Fibroblast of lung (primary cell): ENCODE measurements around the gene RASGEF1C. TPM values are rescaled to one million over a fixed set of nuclear protein-coding genes. Genes with fewer than 3 reads are reported as not detected.

ENCODE experiments used
- DNase-seq, 2 donors: peaks; one replicate each; pipeline versions ENCODE4 v3.0.0 to v3.0.0-alpha.2; 2010; ENCODE audit warnings: low read depth in 2 of 2
- H2AFZ ChIP-seq: 2 replicates; pipeline ENCODE4 v1.5.1; 2012; ENCODE audit warnings: low read length, control low read depth, inconsistent platforms
- H3K27ac ChIP-seq: 2 replicates; pipeline ENCODE4 v1.5.1; 2011; ENCODE audit warnings: low read length, control low read depth; ENCODE audit not compliant: insufficient read depth
- H3K27me3 ChIP-seq: 2 replicates; pipeline ENCODE4 v1.5.1; 2011; ENCODE audit warnings: mild to moderate bottlenecking, low read length; ENCODE audit not compliant: control insufficient read depth, insufficient read depth
- H3K36me3 ChIP-seq: 2 replicates; pipeline ENCODE4 v1.5.1; 2011; ENCODE audit warnings: low read length; ENCODE audit not compliant: control insufficient read depth, insufficient read depth
- H3K4me1 ChIP-seq: 2 replicates; pipeline ENCODE4 v1.5.1; 2011; ENCODE audit warnings: low read length; ENCODE audit not compliant: control insufficient read depth, insufficient read depth; ENCODE audit errors: extremely low read depth
- H3K4me2 ChIP-seq: 2 replicates; pipeline ENCODE4 v1.5.1; 2011; ENCODE audit warnings: low read length, control low read depth; ENCODE audit not compliant: insufficient read depth; ENCODE audit errors: extremely low read depth
- H3K4me3 ChIP-seq, 4 experiments: fragments of 200-600 bp in 1 of 4; sonication (generic) in 1 of 4; replicated peaks in 1 of 4; 2 replicates each; pipeline ENCODE4 v1.5.1; 2011 to 2016; ENCODE audit warnings: low read length in 4 of 4, low read depth in 3 of 4, mild to moderate bottlenecking in 3 of 4, control low read depth in 2 of 4, inconsistent platforms in 1 of 4, mixed read lengths in 1 of 4; ENCODE audit not compliant: insufficient read depth in 1 of 4; ENCODE audit errors: control extremely low read depth in 1 of 4
- H3K79me2 ChIP-seq: 2 replicates; pipeline ENCODE4 v1.5.1; 2012; ENCODE audit warnings: mild to moderate bottlenecking, low read length, inconsistent platforms; ENCODE audit not compliant: control insufficient read depth, insufficient read depth
- H3K9ac ChIP-seq: 2 replicates; pipeline ENCODE4 v1.5.1; 2011; ENCODE audit warnings: mild to moderate bottlenecking, low read length, control low read depth; ENCODE audit not compliant: insufficient read depth
- H3K9me3 ChIP-seq: 2 replicates; pipeline ENCODE4 v1.5.1; 2012; ENCODE audit warnings: low read depth, low read length; ENCODE audit not compliant: control insufficient read depth, insufficient read depth
- H4K20me1 ChIP-seq: 2 replicates; pipeline ENCODE4 v1.5.1; 2011; ENCODE audit warnings: low read length; ENCODE audit not compliant: control insufficient read depth, insufficient read depth; ENCODE audit errors: extremely low read depth
- EZH2 ChIP-seq: IDR thresholded peaks from 2 replicates; pipeline ENCODE4 v1.5.1; 2012; ENCODE audit warnings: low read length, control low read depth, mild to moderate bottlenecking; ENCODE audit errors: missing control alignments
- polyA plus RNA-seq, 2 donors: library from polyadenylated mRNA; depleted of rRNA in 1 of 2; stranded (reverse) in 1 of 2; unstranded in 1 of 2; fragments of >200 nt; gene quantifications; 2 replicates each; pipeline ENCODE4 v1.2.1, GENCODE V29; 2011 to 2012; ENCODE audit warnings: missing spikeins in 1 of 2
- total RNA-seq: library from RNA; depleted of rRNA; stranded (reverse); fragments of >200 nt; gene quantifications from 2 replicates; pipeline ENCODE4 v1.2.1, GENCODE V29; 2014
- TF ChIP-seq, protein P1 (sequence below), 2 donors: IDR thresholded peaks in 1 of 2; conservative IDR thresholded peaks in 1 of 2; 1 replicate in 1 of 2; 2 replicates in 1 of 2; pipeline ENCODE4 v1.5.1; 2011 to 2012; ENCODE audit warnings: low read length in 2 of 2, control low read depth in 1 of 2, inconsistent platforms in 1 of 2, low read depth in 1 of 2, mild to moderate bottlenecking in 1 of 2

Gene RASGEF1C
- total and polyA plus RNA-seq, 2 donors (not counting 1 experiment from before 2014, with no cell fraction given): under 0.01 TPM; not detected in 1

DNA sequence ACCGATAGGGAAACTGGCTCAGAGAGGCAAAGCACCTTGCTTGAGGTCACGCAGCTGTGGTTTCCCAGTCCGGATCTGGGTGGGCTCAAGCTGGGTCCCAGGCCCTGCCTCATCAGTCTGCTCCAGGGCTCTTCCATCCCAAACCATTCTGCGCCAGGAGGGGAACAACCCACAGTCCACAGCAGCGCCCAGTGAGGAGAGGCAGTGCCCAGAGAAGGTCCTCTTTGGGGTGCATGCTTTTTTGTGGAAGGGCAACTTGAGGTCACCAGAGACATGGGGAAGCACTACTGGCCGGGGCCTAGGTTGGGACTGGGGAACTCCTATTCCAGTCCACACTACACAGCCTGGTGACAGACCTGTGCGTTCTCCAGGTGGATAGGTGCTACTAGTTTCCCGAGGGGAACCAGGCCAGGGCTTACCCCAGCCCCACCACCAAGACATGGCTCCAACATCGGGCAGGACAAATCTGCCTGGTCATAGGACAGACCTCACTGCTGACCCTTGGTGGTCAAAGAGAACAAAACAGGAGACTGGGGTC, 75.0 kb downstream of the RASGEF1C start:
- H3K27ac ChIP-seq: no peak overlapping the region
- H3K9me3 ChIP-seq: no peaks in the 10 kb centered on the region
- no peak overlapping the region for H3K9ac ChIP-seq
- no peaks in the 10 kb centered on the region for H3K36me3 ChIP-seq
- no peaks in the 10 kb centered on the region for H3K79me2 ChIP-seq
- H2AFZ ChIP-seq: no peak overlapping the region
- H3K27me3 ChIP-seq: no peaks in the 10 kb centered on the region
- no peak for DNase-seq
- H4K20me1 ChIP-seq: no peaks in the 10 kb centered on the region
- H3K4me1 ChIP-seq: no peaks in the 10 kb centered on the region
- H3K4me2 ChIP-seq: no peak overlapping the region
- TF ChIP-seq, protein P1, sequence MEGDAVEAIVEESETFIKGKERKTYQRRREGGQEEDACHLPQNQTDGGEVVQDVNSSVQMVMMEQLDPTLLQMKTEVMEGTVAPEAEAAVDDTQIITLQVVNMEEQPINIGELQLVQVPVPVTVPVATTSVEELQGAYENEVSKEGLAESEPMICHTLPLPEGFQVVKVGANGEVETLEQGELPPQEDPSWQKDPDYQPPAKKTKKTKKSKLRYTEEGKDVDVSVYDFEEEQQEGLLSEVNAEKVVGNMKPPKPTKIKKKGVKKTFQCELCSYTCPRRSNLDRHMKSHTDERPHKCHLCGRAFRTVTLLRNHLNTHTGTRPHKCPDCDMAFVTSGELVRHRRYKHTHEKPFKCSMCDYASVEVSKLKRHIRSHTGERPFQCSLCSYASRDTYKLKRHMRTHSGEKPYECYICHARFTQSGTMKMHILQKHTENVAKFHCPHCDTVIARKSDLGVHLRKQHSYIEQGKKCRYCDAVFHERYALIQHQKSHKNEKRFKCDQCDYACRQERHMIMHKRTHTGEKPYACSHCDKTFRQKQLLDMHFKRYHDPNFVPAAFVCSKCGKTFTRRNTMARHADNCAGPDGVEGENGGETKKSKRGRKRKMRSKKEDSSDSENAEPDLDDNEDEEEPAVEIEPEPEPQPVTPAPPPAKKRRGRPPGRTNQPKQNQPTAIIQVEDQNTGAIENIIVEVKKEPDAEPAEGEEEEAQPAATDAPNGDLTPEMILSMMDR (conservative IDR thresholded peaks at IDR 0.05 in 1 of 2, IDR thresholded peaks at IDR 0.05 in 1 of 2; ENCODE audit: low read depth in 1 of 2, low read length in 2 of 2): no peak
- TF ChIP-seq EZH2: no peak
- H3K4me3 ChIP-seq: no peak overlapping the region

DNA sequence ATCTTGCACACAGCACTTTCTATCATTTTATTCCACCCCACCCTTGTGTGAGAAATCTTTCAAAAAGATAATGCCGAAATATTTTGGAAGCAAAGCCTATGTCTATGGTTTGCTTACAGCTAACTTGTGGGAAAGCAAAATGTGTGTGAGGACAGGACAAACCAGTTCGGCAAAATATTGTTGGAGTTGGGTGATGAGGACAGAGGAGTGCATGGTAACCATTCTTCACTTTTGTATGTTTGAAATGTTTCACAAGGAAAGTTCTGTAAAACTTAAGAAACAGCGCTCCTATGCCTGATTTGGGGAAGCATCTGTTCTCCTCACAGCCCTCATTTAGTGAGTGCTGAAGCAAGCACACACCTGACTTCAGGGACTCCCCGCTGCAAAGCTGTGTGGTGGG, 75.5 kb downstream of the RASGEF1C start:
- H3K9me3 ChIP-seq: no peaks in the 10 kb centered on the region
- no peak overlapping the region for H3K9ac ChIP-seq

DNA sequence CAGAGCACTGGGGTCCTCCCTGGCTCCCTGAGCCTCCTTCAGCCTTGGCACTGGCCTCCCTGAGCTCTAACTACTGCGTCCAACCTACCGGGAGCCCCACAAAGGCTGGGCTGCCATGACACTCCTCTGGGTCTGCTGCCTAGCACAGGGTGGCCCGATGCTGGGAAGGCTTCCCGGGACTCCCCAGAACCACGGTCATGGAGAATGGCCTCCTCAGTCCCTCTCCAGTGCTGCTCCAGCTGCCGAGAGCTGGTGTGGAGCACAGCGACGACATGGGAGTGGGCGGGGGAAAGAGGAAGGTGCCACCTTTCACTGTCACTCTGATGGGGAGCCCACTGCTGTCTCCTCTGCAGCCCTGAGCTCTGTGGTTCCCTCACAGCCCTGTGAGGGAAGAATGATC, 76.0 kb downstream of the RASGEF1C start:
- TF ChIP-seq, protein P1 (conservative IDR thresholded peaks at IDR 0.05 in 1 of 2, IDR thresholded peaks at IDR 0.05 in 1 of 2; ENCODE audit: low read depth in 1 of 2, low read length in 2 of 2): no peak
- TF ChIP-seq EZH2: no peak

More for the DNA sequence above, 75.5 kb downstream of the RASGEF1C start:
- Histone ChIP-seq H3K79me2 (no peaks in the 10 kb centered on the region), H3K27ac (no peak overlapping the region), H2AFZ (no peak overlapping the region), H3K4me2 (no peak overlapping the region), H3K27me3 (no peaks in the 10 kb centered on the region), H4K20me1 (no peaks in the 10 kb centered on the region), H3K4me3 (no peak overlapping the region), H3K4me1 (no peaks in the 10 kb centered on the region), H3K36me3 (no peaks in the 10 kb centered on the region)
- TF ChIP-seq, protein P1 (conservative IDR thresholded peaks at IDR 0.05 in 1 of 2, IDR thresholded peaks at IDR 0.05 in 1 of 2; ENCODE audit: low read depth in 1 of 2, low read length in 2 of 2): no peak
- TF ChIP-seq EZH2: no peak
- DNase-seq: no peak

More for the DNA sequence above, 76.0 kb downstream of the RASGEF1C start:
- H3K4me1 ChIP-seq: no peaks in the 10 kb centered on the region
- no peaks in the 10 kb centered on the region for H3K79me2 ChIP-seq
- no peak overlapping the region for H3K4me3 ChIP-seq
- H2AFZ ChIP-seq: no peak overlapping the region
- no peak overlapping the region for H3K27ac ChIP-seq
- H3K9me3 ChIP-seq: no peaks in the 10 kb centered on the region
- no peak overlapping the region for H3K4me2 ChIP-seq
- no peaks in the 10 kb centered on the region for H3K36me3 ChIP-seq
- H4K20me1 ChIP-seq: no peaks in the 10 kb centered on the region
- H3K9ac ChIP-seq: no peak overlapping the region
- no peak for DNase-seq
- no peaks in the 10 kb centered on the region for H3K27me3 ChIP-seq
